Measurements from ENCODE around the gene RAB11B. TPM values are rescaled to one million over a fixed set of nuclear protein-coding genes. Genes with fewer than 3 reads are reported as not detected.
"Not testable (repeated sequence)": the region's sequence is repeated elsewhere in the genome, so short reads cannot be mapped to it uniquely, and the experiment has no call there.

Gene RAB11B
- total RNA-seq, 4 donors from 2014 or later, result 40.6 to 125 (median 56.8) TPM

- intact Hi-C loops (cut with DNase I; ENCODE audit: low total_unique reads), result no loop called here
- TF ChIP-seq POLR2A (IDR thresholded peaks at IDR 0.05), result no peak
- TF ChIP-seq, protein P1, sequence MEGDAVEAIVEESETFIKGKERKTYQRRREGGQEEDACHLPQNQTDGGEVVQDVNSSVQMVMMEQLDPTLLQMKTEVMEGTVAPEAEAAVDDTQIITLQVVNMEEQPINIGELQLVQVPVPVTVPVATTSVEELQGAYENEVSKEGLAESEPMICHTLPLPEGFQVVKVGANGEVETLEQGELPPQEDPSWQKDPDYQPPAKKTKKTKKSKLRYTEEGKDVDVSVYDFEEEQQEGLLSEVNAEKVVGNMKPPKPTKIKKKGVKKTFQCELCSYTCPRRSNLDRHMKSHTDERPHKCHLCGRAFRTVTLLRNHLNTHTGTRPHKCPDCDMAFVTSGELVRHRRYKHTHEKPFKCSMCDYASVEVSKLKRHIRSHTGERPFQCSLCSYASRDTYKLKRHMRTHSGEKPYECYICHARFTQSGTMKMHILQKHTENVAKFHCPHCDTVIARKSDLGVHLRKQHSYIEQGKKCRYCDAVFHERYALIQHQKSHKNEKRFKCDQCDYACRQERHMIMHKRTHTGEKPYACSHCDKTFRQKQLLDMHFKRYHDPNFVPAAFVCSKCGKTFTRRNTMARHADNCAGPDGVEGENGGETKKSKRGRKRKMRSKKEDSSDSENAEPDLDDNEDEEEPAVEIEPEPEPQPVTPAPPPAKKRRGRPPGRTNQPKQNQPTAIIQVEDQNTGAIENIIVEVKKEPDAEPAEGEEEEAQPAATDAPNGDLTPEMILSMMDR (IDR thresholded peaks at IDR 0.05), result no peak
- WGBS, 2 donors, result 57 to 77% methylated on average over 1 of the region's 1 CpG
- no peak for DNase-seq (ENCODE audit: low spot score in 2 of 2)
- H3K4me3 ChIP-seq (ENCODE audit: low read depth, poor library complexity, severe bottlenecking), result no peak overlapping the region
Observed at GRCh38 chr19:8377598-8377997, 12.6 kb upstream of the RAB11B start.

GRCh38 chr19:8379156-8379891 is 10.8 kb upstream of the RAB11B start:
- WGBS, 2 donors, result 93 to 94% methylated on average over 13 of the region's 13 CpGs
- DNase-seq (ENCODE audit: low spot score in 2 of 2); H3K4me3 ChIP-seq (ENCODE audit: low read depth, poor library complexity, severe bottlenecking); intact Hi-C loops (cut with DNase I; ENCODE audit: low total_unique reads): not testable (repeated sequence)

DNA sequence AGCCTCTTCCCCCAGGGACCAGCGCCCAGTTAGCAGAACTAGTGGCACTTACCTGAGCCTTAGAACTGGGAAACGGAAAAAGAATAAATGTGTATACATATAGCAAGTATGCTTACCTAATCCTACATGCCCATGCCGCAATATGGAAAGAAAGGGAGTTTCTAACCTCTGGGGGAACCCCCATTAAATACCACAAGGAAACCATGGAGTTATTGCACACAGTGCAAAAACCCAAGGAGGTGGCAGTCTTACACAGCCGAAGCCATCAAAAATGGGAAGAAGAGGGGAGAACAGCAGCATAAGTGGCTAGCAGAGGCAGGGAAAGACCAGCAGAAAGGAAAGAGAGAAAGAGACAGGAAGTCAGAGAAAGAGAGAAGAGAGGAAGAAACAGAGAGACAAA is 5.6 kb upstream of the RAB11B start:
- H3K4me3 ChIP-seq (ENCODE audit: low read depth, poor library complexity, severe bottlenecking); intact Hi-C loops (cut with DNase I; ENCODE audit: low total_unique reads); DNase-seq (ENCODE audit: low spot score in 2 of 2): not testable (repeated sequence)
- 62 to 74% methylated on average over 4 of the region's 4 CpGs for WGBS, 2 donors

GRCh38 chr19:8385103-8385502 is 5.1 kb upstream of the RAB11B start:
- H3K4me3 ChIP-seq (ENCODE audit: low read depth, poor library complexity, severe bottlenecking); DNase-seq (ENCODE audit: low spot score in 2 of 2); intact Hi-C loops (cut with DNase I; ENCODE audit: low total_unique reads): not testable (repeated sequence)
- WGBS, 2 donors, result 33 to 45% methylated on average over 2 of the region's 2 CpGs

DNA sequence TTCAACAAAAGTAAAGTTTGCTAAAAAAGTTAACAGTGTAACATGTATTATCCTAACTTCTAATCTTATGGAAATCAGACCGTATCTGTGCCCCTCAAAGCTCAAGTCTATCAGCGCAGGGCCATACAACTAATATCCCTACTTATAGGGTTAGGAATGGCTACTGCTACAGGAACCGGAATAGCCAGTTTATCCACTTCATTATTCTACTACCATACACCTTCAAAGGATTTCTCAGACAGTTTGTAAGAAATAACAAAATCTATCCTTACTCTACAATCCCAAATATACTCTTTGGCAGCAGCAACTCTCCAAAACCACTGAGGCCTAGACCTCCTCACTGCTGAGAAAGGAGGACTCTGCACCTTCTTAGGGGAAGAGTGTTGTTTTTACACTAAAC is 4.6 kb upstream of the RAB11B start:
- WGBS, 2 donors, result 56 to 60% methylated on average over 3 of the region's 3 CpGs
- intact Hi-C loops (cut with DNase I; ENCODE audit: low total_unique reads); H3K4me3 ChIP-seq (ENCODE audit: low read depth, poor library complexity, severe bottlenecking); DNase-seq (ENCODE audit: low spot score in 2 of 2): not testable (repeated sequence)

- H3K4me3 ChIP-seq (ENCODE audit: low read depth, poor library complexity, severe bottlenecking); DNase-seq (ENCODE audit: low spot score in 2 of 2); intact Hi-C loops (cut with DNase I; ENCODE audit: low total_unique reads): not testable (repeated sequence)
- 81 to 96% methylated on average over 9 of the region's 9 CpGs for WGBS, 2 donors
Observed at GRCh38 chr19:8386419-8386818, 3.7 kb upstream of the RAB11B start.

- intact Hi-C loops (cut with DNase I; ENCODE audit: low total_unique reads), result no loop called here
- H3K4me3 ChIP-seq (ENCODE audit: low read depth, poor library complexity, severe bottlenecking), result no peak overlapping the region
- TF ChIP-seq, protein P1 (IDR thresholded peaks at IDR 0.05), result no peak
- TF ChIP-seq POLR2A (IDR thresholded peaks at IDR 0.05), result no peak
- DNase-seq (ENCODE audit: low spot score in 2 of 2), result no peak
- WGBS, 2 donors, result 83 to 98% methylated on average over 4 of the region's 4 CpGs
Observed at GRCh38 chr19:8386990-8387389, 3.2 kb upstream of the RAB11B start.

- TF ChIP-seq, protein P1 (IDR thresholded peaks at IDR 0.05), result no peak
- TF ChIP-seq POLR2A (IDR thresholded peaks at IDR 0.05), result no peak
- 89 to 90% methylated on average over 16 of the region's 16 CpGs for WGBS, 2 donors
- intact Hi-C loops (cut with DNase I; ENCODE audit: low total_unique reads), result no loop called here
- no peak for DNase-seq (ENCODE audit: low spot score in 2 of 2)
- no peak overlapping the region for H3K4me3 ChIP-seq (ENCODE audit: low read depth, poor library complexity, severe bottlenecking)
Observed at GRCh38 chr19:8387688-8388611, 2.2 kb upstream of the RAB11B start.
